Activated T-helper 17 cell treated with anti-CD3 and anti-CD28 coated beads, Interleukin-2, amount 50 U/mL, for 72 hours (primary cell): Measurements from ENCODE around the gene TBC1D5. TPM values are rescaled to one million over a fixed set of nuclear protein-coding genes. Genes with fewer than 3 reads are reported as not detected.
"Not testable (repeated sequence)": the region's sequence is repeated elsewhere in the genome, so short reads cannot be mapped to it uniquely, and the experiment has no call there.

Source experiments
- ATAC-seq: fragments of 150-1000 bp; cut with Tn5 transposase; replicated peaks from 2 replicates; pipeline ENCODE4 v1.10.0; 2021; ENCODE audit warnings: mild to moderate bottlenecking, moderate library complexity
- H3K27ac Mint-ChIP-seq: one replicate; pipeline ENCODE4 v1.8.0; 2022; ENCODE audit warnings: mixed read lengths
- H3K27me3 Mint-ChIP-seq: one replicate; pipeline ENCODE4 v1.8.0; 2022; ENCODE audit warnings: mixed read lengths
- H3K36me3 Mint-ChIP-seq: one replicate; pipeline ENCODE4 v1.8.0; 2022; ENCODE audit warnings: low read depth, mild to moderate bottlenecking, mixed read lengths
- H3K4me1 Mint-ChIP-seq: one replicate; pipeline ENCODE4 v1.8.0; 2022; ENCODE audit warnings: mixed read lengths
- H3K4me3 Mint-ChIP-seq: one replicate; pipeline ENCODE4 v1.8.0; 2022; ENCODE audit warnings: mild to moderate bottlenecking, mixed read lengths
- H3K9me3 Mint-ChIP-seq: one replicate; pipeline ENCODE4 v1.8.0; 2022; ENCODE audit warnings: mixed read lengths
- total RNA-seq, 2 donors: library from RNA; stranded (reverse); gene quantifications; one replicate each; pipeline ENCODE4 v1.2.3, GENCODE V29; 2022

Gene TBC1D5
- total RNA-seq, 2 donors from 2014 or later, result 43.9 to 53.2 TPM

- Mint-ChIP-seq H3K9me3 (no peaks in the 10 kb centered on the region), H3K4me1 (peaks cover 1% of the 10 kb centered on the region), H3K27me3 (no peaks in the 10 kb centered on the region), H3K36me3 (no peaks in the 10 kb centered on the region), H3K27ac (no peak overlapping the region), H3K4me3 (no peak overlapping the region)
- ATAC-seq, result peak; percentile 49
Observed at GRCh38 chr3:17557749-17558463, 184.5 kb downstream of the TBC1D5 start.

GRCh38 chr3:17555525-17555924, 186.9 kb downstream of the TBC1D5 start:
- Mint-ChIP-seq H3K4me1 (peaks cover 8% of the 10 kb centered on the region), H3K27me3 (no peaks in the 10 kb centered on the region), H3K36me3 (no peaks in the 10 kb centered on the region), H3K9me3 (no peaks in the 10 kb centered on the region), H3K27ac (no peak overlapping the region), H3K4me3 (no peak overlapping the region)
- ATAC-seq, result no peak

DNA sequence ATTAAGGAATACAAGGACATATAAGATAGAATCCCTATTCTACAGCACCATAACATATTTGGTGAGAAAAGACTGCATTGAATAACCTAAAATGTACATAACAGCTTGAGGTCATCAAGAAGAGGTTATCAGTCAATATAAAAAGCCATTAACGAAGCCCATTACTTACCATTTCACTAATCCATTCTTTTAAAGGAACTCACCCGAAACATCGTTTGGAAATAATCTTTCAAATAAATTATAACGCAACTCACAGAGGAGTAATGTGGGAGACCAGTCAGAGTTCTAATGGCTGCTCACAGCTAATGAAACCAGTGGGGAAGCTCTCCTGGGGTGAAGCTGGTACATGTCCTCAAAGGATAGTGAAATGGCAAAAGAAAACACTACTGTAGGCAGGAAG, 188.4 kb downstream of the TBC1D5 start:
- no peak overlapping the region for H3K27ac Mint-ChIP-seq

GRCh38 chr3:17553080-17553479, 189.4 kb downstream of the TBC1D5 start:
- no peak for ATAC-seq
- H3K27ac Mint-ChIP-seq, result no peak overlapping the region
- no peaks in the 10 kb centered on the region for H3K27me3 Mint-ChIP-seq
- H3K4me1 Mint-ChIP-seq, result peaks cover 8% of the 10 kb centered on the region
- H3K9me3 Mint-ChIP-seq, result no peaks in the 10 kb centered on the region
- no peaks in the 10 kb centered on the region for H3K36me3 Mint-ChIP-seq
- no peak overlapping the region for H3K4me3 Mint-ChIP-seq

More for the DNA sequence above, 188.4 kb downstream of the TBC1D5 start:
- H3K36me3 Mint-ChIP-seq, result no peaks in the 10 kb centered on the region
- no peaks in the 10 kb centered on the region for H3K27me3 Mint-ChIP-seq
- H3K4me3 Mint-ChIP-seq, result no peak overlapping the region
- peaks cover 8% of the 10 kb centered on the region for H3K4me1 Mint-ChIP-seq
- no peaks in the 10 kb centered on the region for H3K9me3 Mint-ChIP-seq
- ATAC-seq, result no peak

GRCh38 chr3:17552351-17552750, 190.1 kb downstream of the TBC1D5 start:
- Mint-ChIP-seq H3K4me1 (peaks cover 8% of the 10 kb centered on the region), H3K27me3 (no peaks in the 10 kb centered on the region), H3K4me3 (no peak overlapping the region), H3K36me3 (no peaks in the 10 kb centered on the region), H3K9me3 (no peaks in the 10 kb centered on the region), H3K27ac (no peak overlapping the region)
- ATAC-seq, result peak; percentile 35

- no peak for ATAC-seq
- no peaks in the 10 kb centered on the region for H3K9me3 Mint-ChIP-seq
- no peaks in the 10 kb centered on the region for H3K27me3 Mint-ChIP-seq
- peaks cover 8% of the 10 kb centered on the region for H3K4me1 Mint-ChIP-seq
- no peak overlapping the region for H3K27ac Mint-ChIP-seq
- no peak overlapping the region for H3K4me3 Mint-ChIP-seq
- H3K36me3 Mint-ChIP-seq, result no peaks in the 10 kb centered on the region
Observed at GRCh38 chr3:17551895-17552294, 190.5 kb downstream of the TBC1D5 start.

DNA sequence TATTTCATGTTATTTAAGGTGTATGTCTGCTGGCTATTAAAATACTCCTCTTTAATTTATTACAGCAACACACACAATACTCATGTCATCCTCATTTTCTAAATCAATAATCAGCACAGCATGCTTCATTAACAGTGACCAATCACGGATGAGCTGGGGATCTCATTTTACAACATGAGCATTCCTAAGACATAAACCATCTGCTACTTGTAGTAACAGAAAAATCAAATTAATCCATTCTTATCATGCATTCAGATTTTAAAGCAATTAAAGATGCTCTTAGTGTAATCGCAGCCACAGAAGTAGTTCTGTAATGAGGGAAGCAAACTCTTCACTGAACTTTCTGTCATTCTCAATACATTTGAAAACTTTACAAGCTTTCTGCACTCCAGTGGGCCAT, 191.1 kb downstream of the TBC1D5 start:
- H3K4me1 Mint-ChIP-seq, result peaks cover 8% of the 10 kb centered on the region
- no peaks in the 10 kb centered on the region for H3K27me3 Mint-ChIP-seq
- no peak overlapping the region for H3K4me3 Mint-ChIP-seq
- ATAC-seq, result no peak
- no peaks in the 10 kb centered on the region for H3K36me3 Mint-ChIP-seq
- no peak overlapping the region for H3K27ac Mint-ChIP-seq
- H3K9me3 Mint-ChIP-seq, result no peaks in the 10 kb centered on the region

DNA sequence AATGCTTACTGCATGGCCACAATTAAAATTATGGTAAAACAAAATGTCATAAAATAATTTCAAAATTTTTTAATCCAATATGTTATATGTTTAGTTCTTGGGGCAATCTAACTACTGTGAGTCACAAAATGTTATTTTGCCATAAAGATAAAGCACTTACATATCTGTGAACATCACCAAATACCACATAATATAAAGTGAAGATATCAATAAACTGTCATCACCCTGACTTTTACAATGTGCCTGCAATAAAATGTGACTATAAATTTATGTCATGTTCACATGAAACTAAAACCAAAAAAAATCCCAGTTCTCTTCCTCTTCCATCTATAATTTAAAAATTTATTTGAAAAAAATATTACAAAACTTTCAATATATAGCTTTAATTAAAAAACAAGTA, 191.8 kb downstream of the TBC1D5 start:
- Mint-ChIP-seq H3K9me3 (no peaks in the 10 kb centered on the region), H3K27me3 (no peaks in the 10 kb centered on the region), H3K27ac (no peak overlapping the region), H3K4me3 (no peak overlapping the region), H3K4me1 (peaks cover 8% of the 10 kb centered on the region), H3K36me3 (no peaks in the 10 kb centered on the region)
- ATAC-seq, result no peak

GRCh38 chr3:17546500-17547255, 195.8 kb downstream of the TBC1D5 start:
- H3K9me3 Mint-ChIP-seq, result no peaks in the 10 kb centered on the region
- ATAC-seq, result no peak
- H3K4me3 Mint-ChIP-seq, result no peak overlapping the region
- H3K36me3 Mint-ChIP-seq, result peaks cover 7% of the 10 kb centered on the region
- H3K27me3 Mint-ChIP-seq, result no peaks in the 10 kb centered on the region
- H3K27ac Mint-ChIP-seq, result no peak overlapping the region
- H3K4me1 Mint-ChIP-seq, result no peaks in the 10 kb centered on the region

DNA sequence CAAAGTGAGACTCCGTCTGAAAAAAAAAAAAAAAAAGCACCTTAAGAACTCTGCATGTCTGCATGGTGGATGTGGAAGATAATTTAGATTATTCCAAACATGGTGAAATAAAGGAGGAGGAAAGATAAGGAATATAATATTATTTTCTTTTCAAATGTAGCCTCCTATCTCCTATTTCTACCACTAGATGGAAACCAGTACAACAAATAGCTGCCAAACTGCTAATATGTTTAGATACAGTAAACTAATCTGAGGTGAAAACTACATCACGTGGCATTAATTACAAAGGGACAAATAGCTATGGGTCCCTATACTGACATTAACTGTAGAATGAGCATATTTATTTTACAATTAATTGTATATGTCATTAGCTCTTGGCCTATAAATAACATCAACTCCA, 197.8 kb downstream of the TBC1D5 start:
- Mint-ChIP-seq H3K27me3 (no peaks in the 10 kb centered on the region), H3K4me3 (no peak overlapping the region), H3K9me3 (no peaks in the 10 kb centered on the region), H3K27ac (no peak overlapping the region), H3K4me1 (no peaks in the 10 kb centered on the region), H3K36me3 (peaks cover 7% of the 10 kb centered on the region)
- no peak for ATAC-seq

DNA sequence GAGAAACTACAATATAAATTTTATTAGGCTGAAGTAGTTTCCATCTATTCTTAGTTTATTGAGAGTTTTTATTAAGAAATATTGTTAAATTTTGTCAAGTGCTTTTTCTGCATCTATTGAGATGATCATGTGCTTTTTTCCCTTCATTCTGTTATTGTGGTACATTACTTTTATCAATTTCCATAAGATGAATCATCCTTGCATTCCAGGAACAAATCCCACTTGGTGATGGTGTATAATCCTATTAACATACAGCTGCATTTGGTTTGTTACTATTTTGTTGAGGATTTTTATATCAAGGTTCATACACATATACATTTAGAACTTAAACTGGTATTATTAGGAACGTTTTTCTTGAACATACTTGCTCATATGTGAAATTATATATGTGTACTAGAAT, 199.8 kb downstream of the TBC1D5 start:
- ATAC-seq, result no peak
- H3K4me1 Mint-ChIP-seq, result peaks cover 3% of the 10 kb centered on the region
- H3K9me3 Mint-ChIP-seq, result no peaks in the 10 kb centered on the region
- no peak overlapping the region for H3K4me3 Mint-ChIP-seq
- no peak overlapping the region for H3K27ac Mint-ChIP-seq
- no peaks in the 10 kb centered on the region for H3K27me3 Mint-ChIP-seq
- H3K36me3 Mint-ChIP-seq, result peaks cover 7% of the 10 kb centered on the region

GRCh38 chr3:17539436-17539835, 203.0 kb downstream of the TBC1D5 start:
- no peaks in the 10 kb centered on the region for H3K27me3 Mint-ChIP-seq
- H3K4me3 Mint-ChIP-seq, result no peak overlapping the region
- ATAC-seq, result no peak
- H3K27ac Mint-ChIP-seq, result no peak overlapping the region
- H3K4me1 Mint-ChIP-seq, result peaks cover 4% of the 10 kb centered on the region
- H3K36me3 Mint-ChIP-seq, result peaks cover 7% of the 10 kb centered on the region
- no peaks in the 10 kb centered on the region for H3K9me3 Mint-ChIP-seq

DNA sequence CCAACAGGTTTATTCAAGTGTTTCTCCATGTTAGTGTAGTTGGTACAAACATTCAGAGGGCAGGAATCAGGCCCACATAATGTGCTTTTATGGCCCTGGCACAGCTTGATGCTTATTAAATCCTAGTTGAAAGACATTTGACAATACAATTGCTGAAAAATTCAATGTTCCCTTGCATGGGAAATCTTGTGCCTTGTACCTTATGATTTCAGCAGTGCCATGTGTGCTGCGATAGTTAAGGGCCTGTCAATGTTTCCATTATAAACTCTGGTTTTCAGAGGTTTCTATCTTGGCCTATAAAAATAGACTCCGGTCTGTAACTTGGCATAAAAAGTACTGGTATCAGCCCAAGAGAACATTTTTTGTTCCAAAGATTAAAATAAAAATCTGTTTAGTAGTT, 207.2 kb downstream of the TBC1D5 start:
- no peak overlapping the region for H3K4me3 Mint-ChIP-seq
- peaks cover 4% of the 10 kb centered on the region for H3K4me1 Mint-ChIP-seq
- H3K36me3 Mint-ChIP-seq, result no peaks in the 10 kb centered on the region
- H3K9me3 Mint-ChIP-seq, result no peaks in the 10 kb centered on the region
- ATAC-seq, result no peak
- no peak overlapping the region for H3K27ac Mint-ChIP-seq
- H3K27me3 Mint-ChIP-seq, result no peaks in the 10 kb centered on the region

DNA sequence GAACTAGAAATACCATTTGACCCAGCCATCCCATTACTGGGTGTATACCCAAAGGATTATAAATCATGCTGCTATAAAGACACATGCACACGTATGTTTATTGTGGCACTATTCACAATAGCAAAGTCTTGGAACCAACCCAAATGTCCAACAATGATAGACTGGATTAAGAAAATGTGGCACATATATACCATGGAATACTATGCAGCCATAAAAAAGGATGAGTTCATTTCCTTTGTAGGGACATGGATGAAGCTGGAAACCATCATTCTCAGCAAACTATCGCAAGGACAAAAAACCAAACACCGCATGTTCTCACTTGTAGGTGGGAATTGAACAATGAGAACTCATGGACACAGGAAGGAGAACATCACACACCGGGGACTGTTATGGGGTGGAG, 210.0 kb downstream of the TBC1D5 start:
- not testable (repeated sequence) for H3K27ac Mint-ChIP-seq, H3K36me3 Mint-ChIP-seq, H3K9me3 Mint-ChIP-seq, H3K4me3 Mint-ChIP-seq, H3K27me3 Mint-ChIP-seq, H3K4me1 Mint-ChIP-seq, ATAC-seq

DNA sequence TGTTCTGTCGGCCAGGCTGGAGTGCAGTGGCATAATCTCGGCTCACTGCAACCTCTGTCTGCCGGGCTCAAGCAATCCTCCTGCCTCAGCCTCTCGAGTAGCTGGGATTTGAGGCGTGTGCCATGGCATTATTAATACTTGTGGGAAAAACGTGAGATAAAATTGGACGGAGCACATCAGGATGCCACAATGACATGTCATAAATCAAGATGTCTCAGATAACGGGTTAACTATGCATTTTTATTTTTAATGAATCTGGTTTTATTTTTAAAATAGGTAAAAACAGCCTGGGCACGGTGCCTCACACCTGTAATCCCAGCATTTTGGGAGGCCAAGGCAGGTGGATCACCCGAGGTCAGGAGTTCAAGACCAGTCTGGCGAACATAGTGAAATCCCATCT, 212.8 kb downstream of the TBC1D5 start:
- Mint-ChIP-seq H3K27me3 (no peaks in the 10 kb centered on the region), H3K27ac (no peak overlapping the region), H3K4me3 (no peak overlapping the region), H3K36me3 (no peaks in the 10 kb centered on the region), H3K4me1 (peaks cover 5% of the 10 kb centered on the region), H3K9me3 (no peaks in the 10 kb centered on the region)
- ATAC-seq, result no peak
